Uterus (tissue), 2 donors: ENCODE results near the gene BMP10.

Source experiments
- POLR2A ChIP-seq, 2 donors: fragments of 450-650 bp; IDR thresholded peaks; one replicate each; pipeline ENCODE4 v1.6.1; 2016; ENCODE audit warnings: antibody characterized with exemption in 2 of 2, mild to moderate bottlenecking in 1 of 2, moderate library complexity in 1 of 2
- TF ChIP-seq, protein P1 (sequence below), 4 experiments: fragments of 200-600 bp in 2 of 4; fragments of 450-650 bp in 2 of 4; sonication (generic) in 2 of 4; IDR thresholded peaks; one replicate each; pipeline ENCODE4 v1.5.1; 2016 to 2019; ENCODE audit warnings: antibody characterized with exemption in 4 of 4, mild to moderate bottlenecking in 2 of 4, moderate library complexity in 1 of 4

DNA sequence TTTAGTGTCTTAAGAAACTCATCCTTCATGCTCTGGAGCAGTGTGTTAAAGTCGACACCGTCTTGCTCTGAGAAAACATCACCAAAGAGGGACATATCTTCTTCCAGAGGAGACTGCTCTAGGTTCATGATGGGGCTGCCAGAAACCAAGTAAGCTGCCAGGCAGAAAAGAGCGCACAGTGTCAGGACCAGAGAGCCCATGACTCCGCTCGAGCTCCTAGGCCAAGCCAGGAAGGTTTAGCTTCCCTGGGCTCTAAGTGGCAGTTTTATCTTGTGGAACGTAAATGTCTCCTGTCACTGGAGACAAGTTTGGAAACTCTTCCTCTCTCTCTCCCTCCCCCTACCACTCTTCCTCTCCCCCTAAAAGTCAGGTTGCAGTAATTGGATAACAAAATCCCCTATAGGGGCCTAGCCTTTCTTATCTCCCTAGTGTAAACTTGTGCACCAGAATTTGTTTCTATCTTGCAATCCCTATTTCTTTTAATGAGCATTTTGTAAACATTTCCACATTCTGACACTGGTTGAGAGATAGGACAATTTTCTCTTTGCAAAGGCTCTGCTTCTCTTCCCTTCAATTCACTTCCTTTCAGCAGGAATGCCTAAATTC, at the start of gene BMP10:
- TF ChIP-seq, protein P1, sequence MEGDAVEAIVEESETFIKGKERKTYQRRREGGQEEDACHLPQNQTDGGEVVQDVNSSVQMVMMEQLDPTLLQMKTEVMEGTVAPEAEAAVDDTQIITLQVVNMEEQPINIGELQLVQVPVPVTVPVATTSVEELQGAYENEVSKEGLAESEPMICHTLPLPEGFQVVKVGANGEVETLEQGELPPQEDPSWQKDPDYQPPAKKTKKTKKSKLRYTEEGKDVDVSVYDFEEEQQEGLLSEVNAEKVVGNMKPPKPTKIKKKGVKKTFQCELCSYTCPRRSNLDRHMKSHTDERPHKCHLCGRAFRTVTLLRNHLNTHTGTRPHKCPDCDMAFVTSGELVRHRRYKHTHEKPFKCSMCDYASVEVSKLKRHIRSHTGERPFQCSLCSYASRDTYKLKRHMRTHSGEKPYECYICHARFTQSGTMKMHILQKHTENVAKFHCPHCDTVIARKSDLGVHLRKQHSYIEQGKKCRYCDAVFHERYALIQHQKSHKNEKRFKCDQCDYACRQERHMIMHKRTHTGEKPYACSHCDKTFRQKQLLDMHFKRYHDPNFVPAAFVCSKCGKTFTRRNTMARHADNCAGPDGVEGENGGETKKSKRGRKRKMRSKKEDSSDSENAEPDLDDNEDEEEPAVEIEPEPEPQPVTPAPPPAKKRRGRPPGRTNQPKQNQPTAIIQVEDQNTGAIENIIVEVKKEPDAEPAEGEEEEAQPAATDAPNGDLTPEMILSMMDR (IDR thresholded peaks at IDR 0.05): no peak
- TF ChIP-seq POLR2A (IDR thresholded peaks at IDR 0.05): no peak
